ENCODE measurements around the gene GRID1. TPM values are rescaled to one million over a fixed set of nuclear protein-coding genes. Genes with fewer than 3 reads are reported as not detected.

The GRID1 gene
- total RNA-seq, 2 donors from 2014 or later = 0.27 to 0.85 TPM

DNA sequence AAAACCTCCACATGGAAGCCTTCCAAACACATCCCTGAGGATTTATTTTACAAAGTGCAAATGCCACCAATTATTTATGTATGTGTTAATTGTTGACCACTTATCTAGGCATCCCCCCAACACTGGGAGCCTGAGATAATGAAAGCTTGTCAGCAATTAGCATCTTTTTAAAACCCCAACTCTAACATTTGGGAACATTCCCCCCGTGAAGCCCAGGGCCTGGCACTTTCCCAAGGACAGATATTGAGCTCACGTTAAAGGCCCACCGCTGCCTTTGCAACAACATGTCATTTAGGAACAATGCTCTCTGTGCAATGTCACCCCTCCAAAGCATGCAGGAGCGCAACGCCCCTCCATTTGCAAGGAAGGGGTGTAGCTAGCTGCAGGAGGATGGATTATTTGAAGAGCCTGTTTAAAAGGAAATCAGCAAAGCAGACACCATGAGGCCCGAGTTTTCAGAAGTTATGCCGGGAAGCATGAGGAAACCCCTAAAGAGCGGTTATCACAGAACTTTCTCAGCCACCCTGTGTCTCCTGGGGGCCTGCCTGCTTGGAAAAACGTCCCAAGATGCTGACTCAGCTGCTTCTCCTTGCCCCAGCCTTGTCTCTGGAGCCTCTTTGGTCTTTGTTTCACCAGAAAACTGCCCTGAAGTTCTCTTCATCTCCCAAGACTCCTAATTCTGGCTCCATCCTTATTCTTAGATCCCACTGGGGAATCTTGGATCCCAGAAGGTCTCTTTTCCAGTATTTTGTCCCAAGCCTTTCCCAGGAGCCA is 444.1 kb downstream of the GRID1 start:
- H3K9me3 ChIP-seq = no peaks in the 10 kb centered on the region
- H3K27ac ChIP-seq = no peak overlapping the region
- ATAC-seq (ENCODE audit: insufficient number of reproducible peaks, low FRiP score, low read depth) = no peak
- H3K4me1 ChIP-seq (ENCODE audit: control insufficient read depth in 1 of 2, low read depth in 2 of 2) = peaks cover 0 to 18% of the 10 kb centered on the region in 2 donors
- DNase-seq (ENCODE audit: low spot score) = no peak
- no peaks in the 10 kb centered on the region for H3K36me3 ChIP-seq
- no peak overlapping the region for H3K4me3 ChIP-seq
- no peak for TF ChIP-seq CTCF (IDR thresholded peaks at IDR 0.05)
- no peaks in the 10 kb centered on the region for H3K27me3 ChIP-seq (replicated peaks; ENCODE audit: insufficient read depth)

GRCh38 chr10:85921789-85922188 is 444.8 kb downstream of the GRID1 start:
- Histone ChIP-seq H3K4me1 (ENCODE audit: control insufficient read depth in 1 of 2, low read depth in 2 of 2) (peaks cover 0 to 18% of the 10 kb centered on the region in 2 donors), H3K36me3 (no peaks in the 10 kb centered on the region), H3K4me3 (no peak overlapping the region), H3K27me3 (replicated peaks; ENCODE audit: insufficient read depth) (no peaks in the 10 kb centered on the region), H3K27ac (no peak overlapping the region), H3K9me3 (no peaks in the 10 kb centered on the region)
- DNase-seq (ENCODE audit: low spot score) = no peak
- ATAC-seq (ENCODE audit: insufficient number of reproducible peaks, low FRiP score, low read depth) = no peak
- no peak for TF ChIP-seq CTCF (IDR thresholded peaks at IDR 0.05)

DNA sequence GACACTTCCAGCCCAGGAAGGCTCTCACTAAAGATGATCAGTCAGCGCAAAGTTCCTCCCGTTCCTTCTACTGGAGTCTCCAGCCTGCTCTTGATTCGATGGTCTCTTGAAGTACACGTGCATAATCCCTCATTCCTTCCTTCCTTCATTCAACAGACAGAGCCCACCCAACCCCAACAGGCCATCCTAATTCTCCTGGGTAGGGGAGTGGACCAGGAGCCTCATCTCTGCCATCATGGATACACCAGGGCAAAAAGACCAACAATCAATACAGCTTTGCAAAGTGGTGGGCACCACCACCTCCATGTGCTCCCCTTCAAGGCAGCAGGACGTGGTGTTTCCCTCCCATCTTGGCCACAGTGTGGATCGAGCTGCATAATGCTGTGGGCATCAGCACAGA is 446.3 kb downstream of the GRID1 start:
- no peak for TF ChIP-seq CTCF (IDR thresholded peaks at IDR 0.05)
- no peaks in the 10 kb centered on the region for H3K36me3 ChIP-seq
- no peak overlapping the region for H3K27ac ChIP-seq
- peaks cover 0 to 18% of the 10 kb centered on the region in 2 donors for H3K4me1 ChIP-seq (ENCODE audit: control insufficient read depth in 1 of 2, low read depth in 2 of 2)
- H3K27me3 ChIP-seq (replicated peaks; ENCODE audit: insufficient read depth) = no peaks in the 10 kb centered on the region
- no peak overlapping the region for H3K4me3 ChIP-seq
- ATAC-seq (ENCODE audit: insufficient number of reproducible peaks, low FRiP score, low read depth) (no peak), DNase-seq (ENCODE audit: low spot score) (no peak)
- H3K9me3 ChIP-seq = no peaks in the 10 kb centered on the region

DNA sequence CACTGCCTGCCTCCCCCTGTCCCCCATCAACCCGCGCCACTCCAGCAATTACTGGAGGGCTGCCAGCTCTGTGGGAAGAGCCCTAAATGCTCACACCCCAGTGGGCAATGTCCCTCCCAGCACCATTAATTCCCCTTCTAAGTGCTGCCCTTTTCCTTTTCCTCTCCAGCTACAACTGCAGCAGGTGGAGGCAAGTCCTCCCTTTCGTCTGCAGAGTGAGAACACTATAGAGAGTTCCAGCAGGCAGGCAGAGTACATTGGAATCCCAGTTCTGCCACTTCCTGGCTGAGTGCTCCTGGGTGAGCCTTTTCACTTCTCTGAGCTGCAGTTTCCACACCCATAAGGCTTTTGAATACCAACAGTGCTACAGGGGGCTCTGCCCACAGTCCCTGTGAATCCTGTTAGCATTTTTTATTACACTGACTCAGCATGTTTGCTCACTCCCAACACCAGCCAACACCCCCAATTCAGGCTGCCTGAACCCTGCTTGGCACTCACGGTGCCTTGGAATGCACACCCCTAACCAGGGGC is 447.0 kb downstream of the GRID1 start:
- Histone ChIP-seq H3K9me3 (no peaks in the 10 kb centered on the region), H3K27ac (no peak overlapping the region), H3K4me3 (no peak overlapping the region), H3K4me1 (ENCODE audit: control insufficient read depth in 1 of 2, low read depth in 2 of 2) (peaks cover 0 to 18% of the 10 kb centered on the region in 2 donors), H3K27me3 (replicated peaks; ENCODE audit: insufficient read depth) (no peaks in the 10 kb centered on the region), H3K36me3 (no peaks in the 10 kb centered on the region)
- DNase-seq (ENCODE audit: low spot score) (no peak), ATAC-seq (ENCODE audit: insufficient number of reproducible peaks, low FRiP score, low read depth) (no peak)
- no peak for TF ChIP-seq CTCF (IDR thresholded peaks at IDR 0.05)

DNA sequence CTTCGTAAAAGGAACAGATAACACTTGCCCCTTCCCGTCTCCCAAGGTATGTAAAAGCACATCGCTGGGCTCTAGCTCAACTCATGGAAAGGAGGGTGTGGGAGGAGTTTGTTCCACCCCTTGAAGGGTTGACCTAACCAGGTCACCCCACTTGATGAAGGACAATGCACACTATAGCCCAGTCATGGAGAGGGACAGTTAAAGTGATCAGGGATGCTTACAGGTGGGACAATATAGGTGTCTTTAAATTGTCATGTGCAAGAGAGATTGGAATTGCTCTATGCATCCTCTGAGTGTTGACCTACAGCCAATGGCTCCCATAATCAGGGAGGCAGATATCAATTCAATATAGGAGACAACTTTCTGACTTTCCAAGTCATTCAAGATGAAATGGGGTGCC is 448.2 kb downstream of the GRID1 start:
- DNase-seq (ENCODE audit: low spot score) (no peak), ATAC-seq (ENCODE audit: insufficient number of reproducible peaks, low FRiP score, low read depth) (no peak)
- no peak overlapping the region for H3K4me3 ChIP-seq
- H3K4me1 ChIP-seq (ENCODE audit: control insufficient read depth in 1 of 2, low read depth in 2 of 2) = peaks cover 0 to 18% of the 10 kb centered on the region in 2 donors
- no peaks in the 10 kb centered on the region for H3K36me3 ChIP-seq
- H3K9me3 ChIP-seq = no peaks in the 10 kb centered on the region
- H3K27me3 ChIP-seq (replicated peaks; ENCODE audit: insufficient read depth) = no peaks in the 10 kb centered on the region
- H3K27ac ChIP-seq = no peak overlapping the region
- TF ChIP-seq CTCF (IDR thresholded peaks at IDR 0.05) = no peak
